BLaER1 treated with 17β-estradiol and CSF1 and Interleukin-3, amounts not matched to agents 10 nM and 100 nM (cell line): ENCODE results near the gene PIAS4.

Experiments
- H3K27ac ChIP-seq, 11 experiments: shearing (Covaris generic); formaldehyde crosslinking; 2 replicates each; pipeline ENCODE4 v1.8.1; 2022
- H3K27me3 ChIP-seq, 11 experiments: shearing (Covaris generic); formaldehyde crosslinking; 2 replicates each; pipeline ENCODE4 v1.8.1; 2022
- H3K36me3 ChIP-seq, 11 experiments: shearing (Covaris generic); formaldehyde crosslinking; 2 replicates each; pipeline ENCODE4 v1.8.1; 2022
- H3K4me1 ChIP-seq, 10 experiments: shearing (Covaris generic); formaldehyde crosslinking; 2 replicates each; pipeline ENCODE4 v1.8.1; 2022
- H3K4me2 ChIP-seq, 11 experiments: shearing (Covaris generic); formaldehyde crosslinking; 2 replicates each; pipeline ENCODE4 v1.8.1; 2022
- H3K4me3 ChIP-seq, 10 experiments: shearing (Covaris generic); formaldehyde crosslinking; 2 replicates each; pipeline ENCODE4 v1.8.1; 2022
- H3K9ac ChIP-seq, 11 experiments: shearing (Covaris generic); formaldehyde crosslinking; 2 replicates each; pipeline ENCODE4 v1.8.1; 2022
- H3K9me3 ChIP-seq, 11 experiments: shearing (Covaris generic); formaldehyde crosslinking; replicated peaks in 1 of 11; 2 replicates each; pipeline ENCODE4 v1.8.1; 2022
- H4K20me1 ChIP-seq, 11 experiments: shearing (Covaris generic); formaldehyde crosslinking; 2 replicates each; pipeline ENCODE4 v1.8.1; 2022
- Cebpa-rat ChIP-seq, 11 experiments: shearing (Covaris generic); IDR thresholded peaks; 2 replicates each; pipeline ENCODE4 v1.8.1; 2022

PIAS4 gene

GRCh38 chr19:4061178-4061682, 53.7 kb downstream of the PIAS4 start:
- TF ChIP-seq Cebpa-rat (IDR thresholded peaks at IDR 0.05), result no peak
- peak overlapping the region; percentile 71 to 97 (median 88); a peak in 21 of 22 replicates for H3K27ac ChIP-seq
- H3K4me2 ChIP-seq, result peak overlapping the region; percentile 60 to 100 (median 99)
- peaks cover 17 to 85% (median 69%) of the 10 kb centered on the region in 11 experiments; a peak in 21 of 22 replicates for H3K36me3 ChIP-seq
- H4K20me1 ChIP-seq, result peaks cover 88 to 90% (median 89%) of the 10 kb centered on the region in 11 experiments
- H3K4me3 ChIP-seq, result peak overlapping the region in 5 of 10 experiments; percentile 8 to 99 (median 96); a peak in 6 of 20 replicates
- H3K9me3 ChIP-seq, result no peaks in the 10 kb centered on the region
- H3K27me3 ChIP-seq, result no peaks in the 10 kb centered on the region
- peak overlapping the region; percentile 71 to 100 (median 96); a peak in 20 of 22 replicates for H3K9ac ChIP-seq
- H3K4me1 ChIP-seq, result peaks cover 64 to 77% (median 70%) of the 10 kb centered on the region in 10 experiments

- peak overlapping the region; percentile 71 to 97 (median 88); a peak in 21 of 22 replicates for H3K27ac ChIP-seq
- H4K20me1 ChIP-seq, result peaks cover 81 to 84% (median 82%) of the 10 kb centered on the region in 11 experiments
Measured at GRCh38 chr19:4061683-4062418, 54.3 kb downstream of the PIAS4 start.

GRCh38 chr19:4062419-4063368, 55.2 kb downstream of the PIAS4 start:
- Histone ChIP-seq H3K9ac (peak overlapping the region; percentile 92 to 100 (median 96); a peak in 21 of 22 replicates), H3K4me1 (peaks cover 60 to 67% (median 64%) of the 10 kb centered on the region in 10 experiments), H4K20me1 (peaks cover 73 to 76% (median 74%) of the 10 kb centered on the region in 11 experiments), H3K9me3 (no peaks in the 10 kb centered on the region), H3K4me3 (peak overlapping the region; percentile 82 to 99 (median 95)), H3K27ac (peak overlapping the region in 9 of 11 experiments; percentile 87 to 99 (median 97); a peak in 14 of 22 replicates), H3K36me3 (peaks cover 16 to 70% (median 55%) of the 10 kb centered on the region in 11 experiments; a peak in 21 of 22 replicates), H3K27me3 (no peaks in the 10 kb centered on the region), H3K4me2 (peak overlapping the region; percentile 93 to 100 (median 99))
- TF ChIP-seq Cebpa-rat (IDR thresholded peaks at IDR 0.05), result no peak

More at GRCh38 chr19:4061683-4062418, 54.3 kb downstream of the PIAS4 start:
- TF ChIP-seq Cebpa-rat (IDR thresholded peaks at IDR 0.05), result no peak
- Histone ChIP-seq H3K4me2 (peak overlapping the region; percentile 93 to 100 (median 99)), H3K4me1 (peaks cover 64 to 75% (median 69%) of the 10 kb centered on the region in 10 experiments), H3K27me3 (no peaks in the 10 kb centered on the region), H3K4me3 (peak overlapping the region in 5 of 10 experiments; percentile 8 to 99 (median 96); a peak in 8 of 20 replicates), H3K9me3 (no peaks in the 10 kb centered on the region), H3K9ac (peak overlapping the region; percentile 71 to 100 (median 96); a peak in 20 of 22 replicates), H3K36me3 (peaks cover 16 to 79% (median 63%) of the 10 kb centered on the region in 11 experiments; a peak in 21 of 22 replicates)

- Histone ChIP-seq H3K9me3 (no peaks in the 10 kb centered on the region), H3K27ac (peak overlapping the region; percentile 83 to 99 (median 97); a peak in 21 of 22 replicates), H3K4me1 (peaks cover 58 to 65% (median 63%) of the 10 kb centered on the region in 10 experiments), H3K27me3 (no peaks in the 10 kb centered on the region), H3K4me2 (peak overlapping the region; percentile 93 to 100 (median 99)), H3K36me3 (peaks cover 16 to 63% (median 49%) of the 10 kb centered on the region in 11 experiments; a peak in 21 of 22 replicates), H4K20me1 (peaks cover 64 to 67% (median 65%) of the 10 kb centered on the region in 11 experiments), H3K9ac (peak overlapping the region; percentile 92 to 100 (median 96)), H3K4me3 (peak overlapping the region; percentile 82 to 99 (median 95))
- no peak for TF ChIP-seq Cebpa-rat (IDR thresholded peaks at IDR 0.05)
Measured at GRCh38 chr19:4063369-4064148, 56.0 kb downstream of the PIAS4 start.

GRCh38 chr19:4064149-4064495, 56.6 kb downstream of the PIAS4 start:
- no peaks in the 10 kb centered on the region for H3K9me3 ChIP-seq
- peak overlapping the region; percentile 82 to 99 (median 95) for H3K4me3 ChIP-seq
- H4K20me1 ChIP-seq, result peaks cover 59 to 61% (median 60%) of the 10 kb centered on the region in 11 experiments
- H3K27ac ChIP-seq, result peak overlapping the region; percentile 83 to 99 (median 97)
- peak overlapping the region; percentile 93 to 100 (median 99) for H3K4me2 ChIP-seq
- H3K9ac ChIP-seq, result peak overlapping the region; percentile 92 to 100 (median 96)
- no peak for TF ChIP-seq Cebpa-rat (IDR thresholded peaks at IDR 0.05)
- H3K4me1 ChIP-seq, result peaks cover 58 to 65% (median 63%) of the 10 kb centered on the region in 10 experiments
- H3K27me3 ChIP-seq, result no peaks in the 10 kb centered on the region
- peaks cover 16 to 57% (median 49%) of the 10 kb centered on the region in 11 experiments; a peak in 21 of 22 replicates for H3K36me3 ChIP-seq

- peak overlapping the region; percentile 82 to 99 (median 95) for H3K4me3 ChIP-seq
Measured at GRCh38 chr19:4064496-4065260, 57.1 kb downstream of the PIAS4 start.

More at GRCh38 chr19:4064496-4065260, 57.1 kb downstream of the PIAS4 start:
- TF ChIP-seq Cebpa-rat (IDR thresholded peaks at IDR 0.05), result no peak
- H3K4me1 ChIP-seq, result peaks cover 58 to 65% (median 63%) of the 10 kb centered on the region in 10 experiments
- no peaks in the 10 kb centered on the region for H3K9me3 ChIP-seq
- H3K27me3 ChIP-seq, result no peaks in the 10 kb centered on the region
- peaks cover 53 to 56% (median 54%) of the 10 kb centered on the region in 11 experiments for H4K20me1 ChIP-seq
- peak overlapping the region; percentile 83 to 99 (median 97) for H3K27ac ChIP-seq
- peaks cover 16 to 52% (median 47%) of the 10 kb centered on the region in 11 experiments; a peak in 21 of 22 replicates for H3K36me3 ChIP-seq
- peak overlapping the region; percentile 92 to 100 (median 96) for H3K9ac ChIP-seq
- peak overlapping the region; percentile 93 to 100 (median 99) for H3K4me2 ChIP-seq
